Measurements from ENCODE around the gene G6PC1.

- TF ChIP-seq E2F1 (CRISPR knock-in tag; IDR thresholded peaks at IDR 0.05) (no peak), GABPB1 (CRISPR knock-in tag; IDR thresholded peaks at IDR 0.05) (no peak), GTF2F1 (IDR thresholded peaks at IDR 0.05; ENCODE audit: low read length) (no peak), CTCF (CRISPR knock-in tag; IDR thresholded peaks at IDR 0.05) (no peak), ZNF609 (CRISPR knock-in tag; IDR thresholded peaks at IDR 0.05; ENCODE audit: borderline replicate concordance) (no peak), FOSL1 (CRISPR knock-in tag; IDR thresholded peaks at IDR 0.05; ENCODE audit: borderline replicate concordance) (no peak), KDM1A (CRISPR knock-in tag; IDR thresholded peaks at IDR 0.05) (no peak)
Measured at GRCh38 chr17:42866216-42866615, 34.4 kb upstream of the G6PC1 start.

All from HepG2 (cell line).